COR-L47 (cell line): ENCODE measurements around the gene BSG.

Source experiments
- DNase-seq: peaks from one replicate; lab custom pipeline; 2025; lab: John Stamatoyannopoulos, UW

BSG gene

GRCh38 chr19:572140-572742 lies at the start of gene BSG:
BSG (plus strand) TSS chr19:572596; CDS start chr19:572635, 39 bp downstream.
- DNase-seq = peak; percentile 97

- DNase-seq = no peak
Measured at GRCh38 chr19:522726-523125, 49.7 kb upstream of the BSG start.

- peak; percentile 17 for DNase-seq
Measured at GRCh38 chr19:524062-524674, 48.2 kb upstream of the BSG start.

- no peak for DNase-seq
Measured at GRCh38 chr19:525029-525428, 47.4 kb upstream of the BSG start.

- no peak for DNase-seq
Measured at GRCh38 chr19:525857-526419, 46.5 kb upstream of the BSG start.

- no peak for DNase-seq
Measured at GRCh38 chr19:530134-531008, 42.0 kb upstream of the BSG start.

GRCh38 chr19:531009-531752 lies 41.2 kb upstream of the BSG start:
- DNase-seq = peak; percentile 77

GRCh38 chr19:531753-532560 lies 40.4 kb upstream of the BSG start, which contains the start of gene CDC34:
CDC34 (plus strand) TSS chr19:531760; CDS start chr19:531932, 172 bp downstream.
- no peak for DNase-seq

- peak; percentile 53 for DNase-seq
Measured at GRCh38 chr19:532561-533363, 39.6 kb upstream of the BSG start.

- no peak for DNase-seq
Measured at GRCh38 chr19:533364-534058, 38.9 kb upstream of the BSG start.

GRCh38 chr19:534088-534487 lies 38.3 kb upstream of the BSG start:
- DNase-seq = no peak

GRCh38 chr19:535017-535835 lies 37.2 kb upstream of the BSG start:
- DNase-seq = no peak

GRCh38 chr19:536031-536880 lies 36.1 kb upstream of the BSG start:
- DNase-seq = no peak

GRCh38 chr19:536881-537404 lies 35.5 kb upstream of the BSG start:
- DNase-seq = no peak

GRCh38 chr19:538641-539428 lies 33.6 kb upstream of the BSG start:
- no peak for DNase-seq

GRCh38 chr19:539429-540030 lies 32.9 kb upstream of the BSG start:
- DNase-seq = no peak
